Esophagus squamous epithelium (tissue), 5 donors: Measurements from ENCODE around the gene SLC25A44. TPM values are rescaled to one million over a fixed set of nuclear protein-coding genes. Genes with fewer than 3 reads are reported as not detected.
A peak's percentile ranks its signal among the peaks of the same experiment; 100 is the strongest.

Source experiments
- DNase-seq: peaks from one replicate; lab custom pipeline; 2025; lab: John Stamatoyannopoulos, UW
- H3K27ac ChIP-seq, 4 donors: fragments of 200-600 bp; sonication (generic); one replicate each; pipeline ENCODE4 v1.5.1; 2016 to 2019; ENCODE audit warnings: mild to moderate bottlenecking in 1 of 4
- H3K27me3 ChIP-seq, 4 donors: fragments of 200-600 bp; sonication (generic); 1 replicate in 3 of 4; 2 replicates in 1 of 4; pipeline versions ENCODE4 v1.5.1 to v1.6.0; 2017 to 2021; ENCODE audit warnings: antibody characterized with exemption in 1 of 4
- H3K36me3 ChIP-seq, 3 donors: fragments of 200-600 bp; sonication (generic); one replicate each; pipeline ENCODE4 v1.5.1; 2016 to 2019
- H3K4me1 ChIP-seq, 3 donors: fragments of 200-600 bp; sonication (generic); one replicate each; pipeline ENCODE4 v1.5.1; 2017 to 2019
- H3K4me3 ChIP-seq, 4 donors: fragments of 200-600 bp; sonication (generic); 1 replicate in 3 of 4; 2 replicates in 1 of 4; pipeline ENCODE4 v1.5.1; 2016 to 2019; ENCODE audit warnings: mild to moderate bottlenecking in 2 of 4, moderate library complexity in 1 of 4
- H3K9me3 ChIP-seq, 3 donors: fragments of 200-600 bp; sonication (generic); one replicate each; pipeline ENCODE4 v1.5.1; 2016 to 2019
- POLR2A ChIP-seq, 4 donors: fragments of 450-650 bp; IDR thresholded peaks; one replicate each; pipeline ENCODE4 v1.6.1; 2017; ENCODE audit warnings: antibody characterized with exemption in 4 of 4, mild to moderate bottlenecking in 4 of 4, moderate library complexity in 3 of 4
- WGBS, 2 donors: methylation state at CpG; one replicate each; pipeline ENCODE4 v1.1.5; 2018; 5-methylcytosine and 5-hydroxymethylcytosine counted together
- intact Hi-C: fragments of 100-400 bp; cut with DNase I; formaldehyde crosslinking; loops from one replicate; pipeline ENCODE4 v1.15.0; 2022
- total RNA-seq, 4 donors: library from RNA; depleted of rRNA; stranded (reverse); fragments of >200 nt; gene quantifications; one replicate each; pipeline ENCODE4 v1.1.0, GENCODE V29; 2016
- TF ChIP-seq, protein P1 (sequence below), 6 experiments: fragments of 450-650 bp in 4 of 6; fragments of 200-600 bp in 2 of 6; sonication (generic) in 2 of 6; IDR thresholded peaks; one replicate each; pipeline ENCODE4 v1.5.1; 2016 to 2019; ENCODE audit warnings: antibody characterized with exemption in 6 of 6, mild to moderate bottlenecking in 4 of 6, moderate library complexity in 4 of 6
- donor health status: DM: yes; HTN: yes; CAD: no.

The SLC25A44 gene
- total RNA-seq, 4 donors from 2014 or later, result 10.5 to 17.7 (median 15.7) TPM

DNA sequence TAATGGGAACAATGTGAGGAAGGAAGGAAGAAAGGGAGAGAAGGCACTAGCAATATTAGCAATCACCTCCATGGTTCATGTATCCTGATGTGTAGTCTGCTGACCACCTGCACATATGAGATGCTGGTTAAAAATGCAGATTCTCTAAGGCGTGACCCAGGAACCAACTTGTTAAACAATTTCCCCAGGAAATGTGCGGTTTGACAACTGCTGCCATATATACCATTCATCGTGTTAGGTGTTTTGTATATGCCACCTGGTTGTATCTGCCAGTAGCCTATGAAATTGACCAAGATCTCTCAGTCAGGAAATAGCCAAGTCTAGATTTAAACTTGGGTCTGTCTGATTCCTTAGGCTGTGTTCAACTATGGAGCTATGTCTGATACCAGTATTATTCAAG lies 36.4 kb upstream of the SLC25A44 start:
- no peaks in the 10 kb centered on the region for H3K27me3 ChIP-seq
- no peak overlapping the region for H3K27ac ChIP-seq
- H3K36me3 ChIP-seq, result peaks cover 0 to 64% (median 0%) of the 10 kb centered on the region in 3 donors
- H3K4me1 ChIP-seq, result peaks cover 16 to 56% (median 17%) of the 10 kb centered on the region in 3 donors
- H3K9me3 ChIP-seq, result no peaks in the 10 kb centered on the region
- DNase-seq, result no peak
- intact Hi-C loops, result no loop called here
- TF ChIP-seq POLR2A (IDR thresholded peaks at IDR 0.05), result no peak
- TF ChIP-seq, protein P1, sequence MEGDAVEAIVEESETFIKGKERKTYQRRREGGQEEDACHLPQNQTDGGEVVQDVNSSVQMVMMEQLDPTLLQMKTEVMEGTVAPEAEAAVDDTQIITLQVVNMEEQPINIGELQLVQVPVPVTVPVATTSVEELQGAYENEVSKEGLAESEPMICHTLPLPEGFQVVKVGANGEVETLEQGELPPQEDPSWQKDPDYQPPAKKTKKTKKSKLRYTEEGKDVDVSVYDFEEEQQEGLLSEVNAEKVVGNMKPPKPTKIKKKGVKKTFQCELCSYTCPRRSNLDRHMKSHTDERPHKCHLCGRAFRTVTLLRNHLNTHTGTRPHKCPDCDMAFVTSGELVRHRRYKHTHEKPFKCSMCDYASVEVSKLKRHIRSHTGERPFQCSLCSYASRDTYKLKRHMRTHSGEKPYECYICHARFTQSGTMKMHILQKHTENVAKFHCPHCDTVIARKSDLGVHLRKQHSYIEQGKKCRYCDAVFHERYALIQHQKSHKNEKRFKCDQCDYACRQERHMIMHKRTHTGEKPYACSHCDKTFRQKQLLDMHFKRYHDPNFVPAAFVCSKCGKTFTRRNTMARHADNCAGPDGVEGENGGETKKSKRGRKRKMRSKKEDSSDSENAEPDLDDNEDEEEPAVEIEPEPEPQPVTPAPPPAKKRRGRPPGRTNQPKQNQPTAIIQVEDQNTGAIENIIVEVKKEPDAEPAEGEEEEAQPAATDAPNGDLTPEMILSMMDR (IDR thresholded peaks at IDR 0.05), result no peak
- H3K4me3 ChIP-seq, result no peak overlapping the region
- 71 to 73% methylated on average over 3 of the region's 3 CpGs for WGBS, 2 donors

DNA sequence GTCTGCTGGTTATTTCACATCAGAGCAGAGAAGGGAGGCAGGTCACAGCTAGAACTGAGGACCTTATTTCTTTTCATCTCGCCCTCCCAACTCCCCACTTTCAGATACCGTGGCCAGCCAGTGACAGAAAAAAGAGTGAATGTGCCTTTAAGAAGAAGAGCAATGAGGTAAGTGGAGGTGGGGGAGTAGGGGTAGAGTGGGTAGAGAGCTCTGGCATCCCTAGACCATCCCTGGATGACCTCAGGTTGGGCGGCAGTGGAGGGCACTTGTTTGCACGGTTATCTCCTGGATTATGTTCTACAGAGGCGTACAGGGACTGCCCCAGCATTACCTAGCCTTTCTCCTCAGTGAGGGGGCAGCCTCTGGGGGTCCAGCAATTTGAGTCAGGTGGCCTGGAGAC lies 35.9 kb upstream of the SLC25A44 start:
- TF ChIP-seq POLR2A (IDR thresholded peaks at IDR 0.05), result no peak
- TF ChIP-seq, protein P1 (IDR thresholded peaks at IDR 0.05), result no peak
- no peak for DNase-seq
- intact Hi-C loops, result no loop called here
- peaks cover 12 to 51% (median 16%) of the 10 kb centered on the region in 3 donors for H3K4me1 ChIP-seq
- WGBS, 2 donors, result 87% methylated on average over 5 of the region's 5 CpGs
- no peaks in the 10 kb centered on the region for H3K9me3 ChIP-seq
- no peak overlapping the region for H3K27ac ChIP-seq
- peaks cover 0 to 68% (median 0%) of the 10 kb centered on the region in 3 donors for H3K36me3 ChIP-seq
- no peaks in the 10 kb centered on the region for H3K27me3 ChIP-seq
- H3K4me3 ChIP-seq, result no peak overlapping the region

DNA sequence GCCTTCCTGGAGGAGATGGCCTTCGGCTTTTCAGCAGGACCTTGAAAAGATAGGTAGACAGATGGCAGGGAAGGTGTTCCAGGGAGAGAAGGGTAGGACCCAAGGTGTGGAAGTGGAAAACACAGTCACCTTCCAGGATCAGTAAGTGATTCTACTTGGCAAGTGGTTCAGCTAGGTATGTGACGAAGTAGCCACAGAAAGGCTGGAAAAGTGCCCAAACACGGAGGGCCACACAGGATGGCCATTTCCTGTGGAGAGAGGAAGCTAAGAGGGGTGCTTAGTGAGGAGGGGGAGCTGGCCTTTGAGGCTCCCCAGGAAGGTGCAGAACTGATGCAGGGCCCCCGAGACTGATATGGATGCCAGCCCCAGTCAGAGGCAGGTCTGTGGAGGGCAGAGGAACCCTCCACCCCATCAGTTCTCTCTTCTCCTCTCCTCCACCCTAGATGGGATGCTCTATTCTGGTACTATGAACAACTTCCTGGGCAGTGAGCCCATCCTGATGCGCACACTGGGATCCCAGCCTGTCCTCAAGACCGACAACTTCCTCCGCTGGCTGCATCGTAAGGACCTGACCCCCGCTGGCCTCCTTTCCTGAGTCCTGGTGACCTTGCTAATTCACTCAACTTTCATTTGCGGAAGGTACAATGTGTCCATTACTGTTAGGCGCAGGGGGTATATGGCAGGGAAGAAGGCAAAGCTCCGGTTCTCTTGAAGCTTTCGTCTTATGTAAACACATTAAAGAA lies 33.7 kb upstream of the SLC25A44 start:
- peaks cover 3 to 30% (median 7%) of the 10 kb centered on the region in 3 donors for H3K4me1 ChIP-seq
- no peak for DNase-seq
- H3K4me3 ChIP-seq, result peak overlapping the region in 3 of 4 donors; percentile 40 to 65 (median 50)
- H3K9me3 ChIP-seq, result no peaks in the 10 kb centered on the region
- peak overlapping the region; percentile 58 to 80 (median 64) for H3K27ac ChIP-seq
- peaks cover 0 to 90% (median 0%) of the 10 kb centered on the region in 3 donors for H3K36me3 ChIP-seq
- intact Hi-C loops, result no loop called here
- TF ChIP-seq, protein P1 (IDR thresholded peaks at IDR 0.05), result no peak
- no peak for TF ChIP-seq POLR2A (IDR thresholded peaks at IDR 0.05)
- H3K27me3 ChIP-seq, result no peaks in the 10 kb centered on the region
- WGBS, 2 donors, result 62 to 81% methylated on average over 8 to 13 of the region's 13 CpGs

DNA sequence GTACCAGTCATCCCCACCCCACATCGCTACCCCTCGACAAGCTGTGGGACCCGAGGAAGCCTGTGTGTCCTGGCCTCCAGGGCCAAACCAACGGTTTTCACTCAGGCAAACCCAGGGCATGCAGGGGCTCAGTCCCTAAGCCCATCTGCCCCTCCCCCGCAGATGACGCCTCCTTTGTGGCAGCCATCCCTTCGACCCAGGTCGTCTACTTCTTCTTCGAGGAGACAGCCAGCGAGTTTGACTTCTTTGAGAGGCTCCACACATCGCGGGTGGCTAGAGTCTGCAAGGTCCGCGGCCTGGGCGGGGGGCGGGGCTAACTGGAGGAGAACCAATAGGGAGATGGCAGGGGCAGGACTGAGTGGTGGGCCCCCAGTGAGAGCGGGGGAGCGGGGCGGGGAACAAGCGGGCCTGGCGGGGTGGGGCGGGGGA lies 33.1 kb upstream of the SLC25A44 start:
- intact Hi-C loops, result no loop called here
- no peaks in the 10 kb centered on the region for H3K27me3 ChIP-seq
- no peak for DNase-seq
- H3K36me3 ChIP-seq, result peaks cover 0 to 95% (median 0%) of the 10 kb centered on the region in 3 donors
- peak overlapping the region; percentile 58 to 80 (median 64) for H3K27ac ChIP-seq
- H3K4me3 ChIP-seq, result peak overlapping the region; percentile 11 to 65 (median 45)
- no peak for TF ChIP-seq POLR2A (IDR thresholded peaks at IDR 0.05)
- TF ChIP-seq, protein P1 (IDR thresholded peaks at IDR 0.05), result no peak
- no peaks in the 10 kb centered on the region for H3K9me3 ChIP-seq
- peaks cover 3 to 24% (median 5%) of the 10 kb centered on the region in 3 donors for H3K4me1 ChIP-seq
- WGBS, 2 donors, result 12 to 17% methylated on average over 4 of the region's 22 CpGs

DNA sequence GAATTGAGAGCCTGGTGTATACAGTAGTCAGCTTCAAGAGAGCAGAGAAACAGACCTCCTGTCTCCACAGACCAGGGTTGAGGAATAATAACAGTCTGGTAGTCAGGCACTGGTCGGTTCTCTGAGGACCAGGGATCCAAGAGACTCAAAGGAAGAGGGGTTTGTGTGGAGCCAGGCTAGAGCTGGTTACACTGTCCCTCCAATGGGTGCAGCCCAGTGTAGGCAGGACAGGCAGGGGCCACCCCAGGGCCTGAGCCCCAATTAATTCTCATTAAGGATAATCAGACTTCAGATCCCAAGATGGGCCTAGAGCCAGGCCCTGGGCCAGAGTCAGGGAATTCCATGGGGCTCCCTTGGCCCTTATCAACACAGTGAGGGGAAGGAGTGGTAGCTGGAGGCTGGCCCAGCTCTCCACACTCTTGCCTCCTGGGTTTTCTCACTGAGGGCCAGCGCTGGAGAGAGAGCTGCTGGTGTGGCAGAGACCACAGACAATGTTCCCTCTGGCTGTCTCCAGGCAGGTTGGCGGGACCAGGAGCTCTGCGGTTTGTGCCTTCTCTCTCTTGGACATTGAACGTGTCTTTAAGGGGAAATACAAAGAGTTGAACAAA lies 31.4 kb upstream of the SLC25A44 start:
- no peak for TF ChIP-seq POLR2A (IDR thresholded peaks at IDR 0.05)
- TF ChIP-seq, protein P1 (IDR thresholded peaks at IDR 0.05), result no peak
- WGBS, 2 donors, result 94 to 100% methylated on average over 2 to 5 of the region's 5 CpGs
- no peak overlapping the region for H3K27ac ChIP-seq

More for the DNA sequence above, 31.4 kb upstream of the SLC25A44 start:
- Histone ChIP-seq H3K36me3 (peaks cover 0 to 99% (median 0%) of the 10 kb centered on the region in 3 donors), H3K9me3 (no peaks in the 10 kb centered on the region), H3K27me3 (no peaks in the 10 kb centered on the region), H3K4me1 (peaks cover 3 to 21% (median 5%) of the 10 kb centered on the region in 3 donors), H3K4me3 (no peak overlapping the region)
- intact Hi-C loops, result no loop called here
- no peak for DNase-seq
